Activated CD4-positive, alpha-beta T cell treated with anti-CD3 and anti-CD28 coated beads for 36 hours (primary cell): ENCODE results near the gene EFNA4. TPM values are rescaled to one million over a fixed set of nuclear protein-coding genes. Genes with fewer than 3 reads are reported as not detected.
A peak's percentile ranks its signal among the peaks of the same experiment; 100 is the strongest.

Source experiments
- ATAC-seq: fragments of 200-7000 bp; cut with Tn5 transposase; one replicate; pipeline ENCODE4 v1.10.0; 2021; ENCODE audit warnings: mild to moderate bottlenecking, moderate library complexity
- CTCF ChIA-PET: fragments of 350-600 bp; sonication (Branson Sonifier 250); formaldehyde crosslinking; loops from one replicate; lab custom pipeline; 2021; ENCODE audit warnings: antibody characterized with exemption; lab: Charles Lee
- POLR2A ChIA-PET: fragments of 350-600 bp; sonication (Branson Sonifier 250); formaldehyde crosslinking; loops from one replicate; lab custom pipeline; 2021; ENCODE audit warnings: antibody characterized with exemption, inconsistent platforms; lab: Charles Lee
- DNase-seq: peaks from one replicate; pipeline ENCODE4 v3.0.0-alpha.2; 2020
- H3K27ac Mint-ChIP-seq: one replicate; pipeline ENCODE4 v1.8.0; 2021; ENCODE audit warnings: mixed read lengths
- H3K27me3 Mint-ChIP-seq: one replicate; pipeline ENCODE4 v1.8.0; 2021; ENCODE audit warnings: mixed read lengths
- H3K36me3 Mint-ChIP-seq: one replicate; pipeline ENCODE4 v1.8.0; 2021; ENCODE audit warnings: low read depth, mixed read lengths
- H3K4me1 Mint-ChIP-seq: one replicate; pipeline ENCODE4 v1.8.0; 2021; ENCODE audit warnings: mixed read lengths
- H3K4me3 Mint-ChIP-seq: one replicate; pipeline ENCODE4 v1.8.0; 2021; ENCODE audit warnings: mild to moderate bottlenecking, moderate library complexity, mixed read lengths
- H3K9me3 Mint-ChIP-seq: one replicate; pipeline ENCODE4 v1.8.0; 2021; ENCODE audit warnings: low read depth, mixed read lengths
- intact Hi-C, 2 experiments: fragments of 100-400 bp; cut with DNase I in 1 of 2; cut with micrococcal nuclease in 1 of 2; formaldehyde crosslinking; loops; one replicate each; pipeline versions ENCODE4 v1.14.2 to v1.15.1; 2022 to 2024; cut with DNase I, micrococcal nuclease
- total RNA-seq, 2 experiments: library from RNA; stranded (reverse); gene quantifications; one replicate each; pipeline ENCODE4 v1.2.3, GENCODE V29; 2021

The EFNA4 gene
- total RNA-seq, 2 experiments from 2014 or later: 6.3 to 6.5 TPM

- CTCF ChIA-PET: interaction anchor here (0.7 to 4.8 kb wide), 8 partner anchors 8 to 253 kb away, joined by 3 to 81 read pairs (median 22); partner anchors contain the start of genes EFNA4 and KRTCAP2
- H3K27me3 Mint-ChIP-seq: peaks cover 18% of the 10 kb centered on the region
- no peaks in the 10 kb centered on the region for H3K36me3 Mint-ChIP-seq
- H3K4me1 Mint-ChIP-seq: peaks cover 32% of the 10 kb centered on the region
- H3K4me3 Mint-ChIP-seq: no peak overlapping the region
- H3K9me3 Mint-ChIP-seq: no peaks in the 10 kb centered on the region
- POLR2A ChIA-PET: no interaction called here
- intact Hi-C loops: loop anchor here in 1 of 2 experiments (5.0 kb wide), 1 partner anchor 865 kb away; the partner anchor contains the start of gene UBAP2L
- no peak for DNase-seq
- H3K27ac Mint-ChIP-seq: no peak overlapping the region
- ATAC-seq: no peak
These were observed 23.5 kb downstream of the EFNA4 start for GRCh38 chr1:155086856-155087535.

GRCh38 chr1:155091071-155092051 is 27.8 kb downstream of the EFNA4 start:
- no peak overlapping the region for H3K27ac Mint-ChIP-seq

GRCh38 chr1:155092131-155092530 is 28.6 kb downstream of the EFNA4 start:
- no peaks in the 10 kb centered on the region for H3K36me3 Mint-ChIP-seq
- no peaks in the 10 kb centered on the region for H3K9me3 Mint-ChIP-seq
- intact Hi-C loops: loop anchor here in 1 of 2 experiments (5.0 kb wide), 1 partner anchor 35 kb away; the partner anchor contains the start of gene EFNA1
- ChIA-PET CTCF (interaction anchor here (0.7 to 5.3 kb wide), 35 partner anchors 8 to 230 kb away, joined by 3 to 72 read pairs (median 5); partner anchors contain the start of genes DPM3, EFNA1, EFNA3 and EFNA4), POLR2A (interaction anchor here (1.5 kb wide), 1 partner anchor 75 kb away, joined by 10 read pairs; no protein-coding TSS in a partner anchor)
- peaks cover 6% of the 10 kb centered on the region for H3K27me3 Mint-ChIP-seq
- no peak overlapping the region for H3K27ac Mint-ChIP-seq
- peaks cover 6% of the 10 kb centered on the region for H3K4me1 Mint-ChIP-seq
- DNase-seq (no peak), ATAC-seq (no peak)
- H3K4me3 Mint-ChIP-seq: no peak overlapping the region

More at GRCh38 chr1:155091071-155092051, 27.8 kb downstream of the EFNA4 start:
- Mint-ChIP-seq H3K4me1 (peaks cover 6% of the 10 kb centered on the region), H3K9me3 (no peaks in the 10 kb centered on the region), H3K36me3 (no peaks in the 10 kb centered on the region), H3K27me3 (peaks cover 6% of the 10 kb centered on the region), H3K4me3 (no peak overlapping the region)
- intact Hi-C loops: loop anchor here (1.0 to 5.0 kb wide), 3 partner anchors 36 to 77 kb away; partner anchors contain the start of gene EFNA1 (in 1 of the 2)
- peak; percentile 90 for DNase-seq
- CTCF ChIA-PET: interaction anchor here (0.5 to 5.3 kb wide), 49 partner anchors 9 to 513 kb away, joined by 3 to 72 read pairs (median 4); partner anchors contain the start of genes DPM3, EFNA1, EFNA3 and EFNA4
- POLR2A ChIA-PET: interaction anchor here (1.5 kb wide), 1 partner anchor 76 kb away, joined by 10 read pairs; no protein-coding TSS in a partner anchor
- peak; percentile 88 for ATAC-seq

- ChIA-PET CTCF (interaction anchor here (0.7 to 5.3 kb wide), 6 partner anchors 28 to 129 kb away, joined by 3 to 72 read pairs (median 10); partner anchors contain the start of genes KRTCAP2 and TRIM46), POLR2A (no interaction called here)
- intact Hi-C loops: loop anchor here in 1 of 2 experiments (5.0 kb wide), 1 partner anchor 35 kb away; the partner anchor contains the start of gene EFNA1
- Mint-ChIP-seq H3K36me3 (no peaks in the 10 kb centered on the region), H3K4me3 (no peak overlapping the region), H3K4me1 (peaks cover 6% of the 10 kb centered on the region), H3K27me3 (peaks cover 6% of the 10 kb centered on the region), H3K27ac (no peak overlapping the region), H3K9me3 (no peaks in the 10 kb centered on the region)
- ATAC-seq (no peak), DNase-seq (no peak)
These were observed 29.1 kb downstream of the EFNA4 start for GRCh38 chr1:155092641-155093040.

GRCh38 chr1:155093911-155094621 is 30.5 kb downstream of the EFNA4 start:
- no peak for DNase-seq
- CTCF ChIA-PET: interaction anchor here (0.6 to 2.4 kb wide), 3 partner anchors 73 to 79 kb away, joined by 3 to 20 read pairs (median 12); partner anchors contain the start of gene KRTCAP2

GRCh38 chr1:155094622-155094948 is 31.0 kb downstream of the EFNA4 start:
- ATAC-seq (peak; percentile 42), DNase-seq (no peak)
- POLR2A ChIA-PET: no interaction called here
- H3K4me1 Mint-ChIP-seq: peaks cover 6% of the 10 kb centered on the region
- CTCF ChIA-PET: interaction anchor here (0.7 to 2.4 kb wide), 4 partner anchors 23 to 78 kb away, joined by 3 to 20 read pairs (median 8); partner anchors contain the start of gene KRTCAP2
- H3K4me3 Mint-ChIP-seq: no peak overlapping the region
- no peaks in the 10 kb centered on the region for H3K36me3 Mint-ChIP-seq
- peaks cover 6% of the 10 kb centered on the region for H3K27me3 Mint-ChIP-seq
- H3K27ac Mint-ChIP-seq: no peak overlapping the region
- intact Hi-C loops: loop anchor here in 1 of 2 experiments (5.0 kb wide), 1 partner anchor 33 kb away; the partner anchor contains the start of gene EFNA1
- no peaks in the 10 kb centered on the region for H3K9me3 Mint-ChIP-seq

More at GRCh38 chr1:155093911-155094621, 30.5 kb downstream of the EFNA4 start:
- Mint-ChIP-seq H3K36me3 (no peaks in the 10 kb centered on the region), H3K27ac (no peak overlapping the region), H3K4me1 (peaks cover 6% of the 10 kb centered on the region), H3K9me3 (no peaks in the 10 kb centered on the region), H3K4me3 (no peak overlapping the region), H3K27me3 (peaks cover 6% of the 10 kb centered on the region)
- no peak for ATAC-seq
- intact Hi-C loops: loop anchor here in 1 of 2 experiments (5.0 kb wide), 1 partner anchor 33 kb away; the partner anchor contains the start of gene EFNA1
- POLR2A ChIA-PET: no interaction called here

GRCh38 chr1:155099331-155099730 is 35.8 kb downstream of the EFNA4 start:
- Mint-ChIP-seq H3K27me3 (peaks cover 6% of the 10 kb centered on the region), H3K4me3 (no peak overlapping the region), H3K4me1 (no peaks in the 10 kb centered on the region), H3K27ac (no peak overlapping the region), H3K9me3 (no peaks in the 10 kb centered on the region), H3K36me3 (no peaks in the 10 kb centered on the region)
- CTCF ChIA-PET: interaction anchor here (2.5 kb wide), 1 partner anchor 68 kb away, joined by 20 read pairs; no protein-coding TSS in a partner anchor
- DNase-seq (no peak), ATAC-seq (no peak)
- POLR2A ChIA-PET: no interaction called here
- intact Hi-C loops: no loop called here

GRCh38 chr1:155103325-155103724 is 39.8 kb downstream of the EFNA4 start:
- no peak for DNase-seq
- no peaks in the 10 kb centered on the region for H3K27me3 Mint-ChIP-seq
- intact Hi-C loops: no loop called here
- CTCF ChIA-PET: no interaction called here
- POLR2A ChIA-PET: no interaction called here
- H3K4me1 Mint-ChIP-seq: no peaks in the 10 kb centered on the region
- no peak overlapping the region for H3K4me3 Mint-ChIP-seq
- no peaks in the 10 kb centered on the region for H3K9me3 Mint-ChIP-seq
- no peak overlapping the region for H3K27ac Mint-ChIP-seq
- no peak for ATAC-seq
- H3K36me3 Mint-ChIP-seq: no peaks in the 10 kb centered on the region

- DNase-seq (no peak), ATAC-seq (no peak)
- Mint-ChIP-seq H3K9me3 (no peaks in the 10 kb centered on the region), H3K36me3 (no peaks in the 10 kb centered on the region), H3K4me3 (no peak overlapping the region), H3K4me1 (no peaks in the 10 kb centered on the region), H3K27ac (no peak overlapping the region), H3K27me3 (no peaks in the 10 kb centered on the region)
- ChIA-PET CTCF (interaction anchor here (0.7 to 1.4 kb wide), 3 partner anchors 13 to 81 kb away, joined by 3 to 4 read pairs (median 3); partner anchors contain the start of gene KRTCAP2), POLR2A (no interaction called here)
- intact Hi-C loops: no loop called here
These were observed 41.3 kb downstream of the EFNA4 start for GRCh38 chr1:155104605-155105534.
